Testis (tissue), 2 donors: ENCODE results near the gene FAM193A.

Experiments
- CTCF ChIP-seq, 3 experiments: fragments of 450-650 bp in 2 of 3; fragments of 200-600 bp in 1 of 3; sonication (generic) in 1 of 3; IDR thresholded peaks; one replicate each; pipeline ENCODE4 v1.5.1; 2016 to 2019; ENCODE audit warnings: antibody characterized with exemption in 3 of 3, mild to moderate bottlenecking in 2 of 3, moderate library complexity in 1 of 3
- POLR2A ChIP-seq: fragments of 450-650 bp; IDR thresholded peaks from one replicate; pipeline ENCODE4 v1.6.1; 2017; ENCODE audit warnings: antibody characterized with exemption, mild to moderate bottlenecking, moderate library complexity

- TF ChIP-seq CTCF (IDR thresholded peaks at IDR 0.05): no peak
- no peak for TF ChIP-seq POLR2A
These were observed 136.7 kb downstream of the FAM193A start for GRCh38 chr4:2673157-2673556.
